GM19351 (cell line): ENCODE data around the gene INA.
"Not testable (repeated sequence)": the region's sequence is repeated elsewhere in the genome, so short reads cannot be mapped to it uniquely, and the experiment has no call there.

Experiments
- ATAC-seq: cut with Tn5 transposase; IDR thresholded peaks from one replicate; pipeline ENCODE4 v1.9.1; 2021; ENCODE audit warnings: mild to moderate bottlenecking, moderate library complexity; ENCODE audit not compliant: unreplicated experiment

INA gene

DNA sequence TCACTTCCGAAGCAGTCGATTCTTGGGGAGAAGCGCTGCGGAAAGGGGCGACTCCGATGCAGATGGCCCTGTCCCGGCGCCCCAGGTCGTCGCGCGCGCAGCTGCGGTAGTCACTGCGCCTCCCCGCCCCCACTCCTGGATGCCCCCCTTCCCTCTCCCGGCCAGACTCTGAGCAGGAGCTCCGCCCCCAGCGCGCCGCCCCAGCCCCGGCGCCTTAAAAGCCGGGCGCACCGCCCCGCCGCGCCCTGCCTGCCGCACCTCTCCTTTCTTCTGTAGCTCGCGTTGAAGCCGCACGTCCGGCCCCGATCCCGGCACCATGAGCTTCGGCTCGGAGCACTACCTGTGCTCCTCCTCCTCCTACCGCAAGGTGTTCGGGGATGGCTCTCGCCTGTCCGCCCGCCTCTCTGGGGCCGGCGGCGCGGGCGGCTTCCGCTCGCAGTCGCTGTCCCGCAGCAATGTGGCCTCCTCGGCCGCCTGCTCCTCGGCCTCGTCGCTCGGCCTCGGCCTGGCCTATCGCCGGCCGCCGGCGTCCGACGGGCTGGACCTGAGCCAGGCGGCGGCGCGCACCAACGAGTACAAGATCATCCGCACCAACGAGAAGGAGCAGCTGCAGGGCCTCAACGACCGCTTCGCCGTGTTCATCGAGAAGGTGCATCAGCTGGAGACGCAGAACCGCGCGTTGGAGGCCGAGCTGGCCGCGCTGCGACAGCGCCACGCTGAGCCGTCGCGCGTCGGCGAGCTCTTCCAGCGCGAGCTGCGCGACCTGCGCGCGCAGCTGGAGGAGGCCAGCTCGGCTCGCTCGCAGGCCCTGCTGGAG, at the start of gene INA:
TSS of gene INA (plus strand) at position 243 of the 817 bp plus-strand sequence. CDS start at position 317, 74 bp downstream.
- no peak for ATAC-seq

DNA sequence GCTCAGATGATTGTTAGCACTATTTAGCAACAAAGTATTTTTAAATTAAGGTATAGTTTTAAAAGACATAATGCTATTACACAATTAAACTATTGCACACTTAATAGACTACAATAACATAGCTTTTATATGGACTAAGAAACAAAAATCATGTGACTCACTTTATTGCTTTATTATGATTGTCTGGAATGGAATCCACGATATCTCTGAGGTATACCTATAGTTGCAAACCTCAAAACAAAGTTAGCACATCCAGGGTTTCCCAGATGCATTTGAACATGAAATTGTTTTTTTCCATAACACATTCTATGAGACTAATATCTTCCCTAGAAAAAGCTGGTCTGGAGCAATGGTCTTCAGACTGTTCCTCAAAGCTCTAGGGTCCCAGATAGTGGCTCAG, 49.5 kb upstream of the INA start:
- ATAC-seq = no peak

DNA sequence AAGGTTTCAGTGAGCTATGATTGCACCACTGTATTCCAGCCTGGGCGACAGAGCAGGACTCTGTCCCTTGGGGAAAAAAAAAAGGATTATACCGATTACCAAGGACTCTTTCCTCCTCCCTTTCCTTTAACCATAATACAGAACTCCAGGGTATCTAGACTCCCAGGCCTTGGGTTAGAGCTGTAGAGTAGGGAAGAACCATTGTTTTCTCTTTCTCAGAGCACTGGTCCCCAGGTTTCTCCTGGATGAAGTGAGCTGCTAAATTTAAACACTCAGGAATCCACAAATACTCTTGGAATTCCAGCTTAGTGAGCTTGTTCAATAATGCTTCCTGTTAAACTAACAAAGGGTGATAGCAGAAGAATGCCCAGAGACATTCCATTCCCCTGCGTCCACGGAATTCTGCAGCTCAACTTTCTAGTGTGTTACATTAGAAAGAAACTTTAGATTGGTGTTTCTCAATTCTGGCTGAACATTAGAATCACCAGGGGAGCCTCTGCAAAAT, 45.8 kb upstream of the INA start:
- ATAC-seq = no peak

DNA sequence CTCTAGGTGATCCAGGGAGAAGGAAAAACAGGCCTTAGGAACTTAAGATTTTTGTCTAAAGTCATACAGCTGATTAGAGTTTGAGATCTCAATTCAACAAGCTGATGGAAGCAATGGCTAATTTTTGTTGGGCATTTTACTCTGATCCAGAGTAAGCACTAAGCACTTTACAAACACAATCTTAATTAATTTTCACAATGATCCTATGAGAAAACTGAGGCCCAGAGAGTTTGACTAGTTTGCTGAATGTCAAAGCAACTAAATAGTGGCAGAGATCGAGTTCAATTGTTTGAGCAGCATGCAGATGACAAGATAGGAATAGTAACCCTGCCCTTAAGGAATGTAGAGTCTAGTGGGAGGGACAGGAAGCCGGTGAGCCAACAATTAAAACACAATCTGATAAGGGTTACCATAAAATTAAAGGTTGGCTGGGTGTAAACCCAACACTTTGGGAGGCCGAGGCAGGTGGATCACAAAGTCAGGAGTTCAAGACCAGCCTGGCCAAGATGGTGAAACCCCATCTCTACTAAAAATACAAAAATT, 44.7 kb upstream of the INA start:
- no peak for ATAC-seq

DNA sequence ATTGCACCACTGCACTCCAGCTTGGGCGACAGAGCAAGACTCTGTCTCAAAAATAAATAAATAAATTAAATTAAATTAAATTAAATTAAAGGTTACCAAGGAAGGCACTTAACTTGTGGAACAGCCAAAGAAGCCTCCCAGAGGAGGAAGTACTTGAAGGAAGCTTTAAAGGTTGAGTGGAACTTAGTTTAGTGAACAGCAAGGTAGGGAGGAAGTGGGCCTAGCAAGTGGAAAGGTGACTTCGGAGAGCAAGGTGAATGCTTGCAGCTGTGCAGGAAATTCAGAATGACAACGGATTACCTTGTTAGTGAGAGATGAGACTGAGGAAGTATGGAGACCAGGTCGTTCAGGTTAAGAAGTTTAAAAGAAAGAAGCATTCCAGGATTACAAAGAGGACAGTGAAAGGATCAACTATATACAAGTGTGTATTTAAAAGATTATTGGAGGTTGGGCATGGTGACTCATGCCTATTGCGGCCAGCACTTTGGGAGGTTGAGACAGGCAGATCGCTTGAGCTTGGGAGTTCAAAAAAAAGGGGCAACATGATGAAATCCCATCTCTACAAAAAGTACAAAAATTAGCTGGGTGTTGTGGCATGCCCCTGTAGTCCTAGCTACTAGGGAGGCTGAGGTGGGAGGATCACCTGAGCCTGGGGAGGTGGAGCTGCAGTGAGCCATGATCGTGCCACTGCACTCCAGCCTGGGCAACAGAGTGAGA, 44.0 kb upstream of the INA start:
- no peak for ATAC-seq

DNA sequence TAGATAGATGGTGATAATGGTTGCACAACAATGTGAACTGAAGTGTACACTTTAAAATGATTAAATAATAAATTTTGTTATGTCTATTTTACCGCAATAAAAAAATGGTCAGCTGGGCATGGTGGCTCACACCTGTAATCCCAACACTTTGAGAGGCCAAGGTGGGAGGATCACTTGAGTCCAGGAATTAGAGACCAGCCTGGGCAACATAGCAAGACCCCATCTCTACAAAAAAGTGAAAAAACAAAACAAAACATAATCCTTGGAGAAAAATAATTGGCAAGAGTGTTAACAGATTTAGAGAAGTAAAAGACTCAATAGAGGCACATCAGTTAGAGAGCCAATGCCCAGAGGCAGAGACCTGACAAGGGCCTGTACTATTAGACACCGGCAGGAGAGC, 41.2 kb upstream of the INA start:
- ATAC-seq = no peak

DNA sequence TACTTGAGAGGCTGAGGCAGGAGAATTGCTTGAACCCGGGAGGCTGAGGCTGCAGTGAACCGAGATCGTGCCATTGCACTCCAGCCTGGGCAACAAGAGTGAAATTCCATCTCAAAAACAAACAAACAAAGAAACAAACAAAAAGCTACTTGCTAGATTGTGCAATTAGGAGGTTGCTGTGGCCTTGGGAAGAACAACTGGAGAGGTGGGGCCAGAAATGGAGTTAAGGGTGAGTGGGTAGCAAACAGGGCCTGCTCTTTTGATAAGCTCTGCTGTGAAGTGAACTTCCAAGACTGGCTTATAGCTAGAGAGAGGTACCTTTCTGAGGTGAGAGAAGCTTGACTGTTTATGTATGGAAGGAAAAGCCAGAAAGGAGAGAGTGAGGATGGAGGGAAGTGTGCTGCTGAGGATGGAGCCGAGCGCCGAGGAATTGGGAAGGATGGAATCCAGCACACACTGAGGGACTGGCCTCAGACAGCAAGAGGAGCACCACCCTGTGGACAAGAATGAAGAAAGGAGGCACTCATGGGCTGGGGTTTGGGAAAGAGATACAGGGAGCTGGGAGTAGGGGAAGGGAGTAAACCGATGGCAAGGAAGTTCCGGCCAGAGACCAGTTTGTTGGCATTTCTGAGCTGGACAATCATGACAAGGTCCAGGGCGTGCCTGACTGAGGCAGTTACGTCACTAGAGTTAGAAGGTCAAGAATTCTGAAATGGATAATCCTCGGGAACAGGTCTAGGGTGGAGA, 38.3 kb upstream of the INA start:
- no peak for ATAC-seq

DNA sequence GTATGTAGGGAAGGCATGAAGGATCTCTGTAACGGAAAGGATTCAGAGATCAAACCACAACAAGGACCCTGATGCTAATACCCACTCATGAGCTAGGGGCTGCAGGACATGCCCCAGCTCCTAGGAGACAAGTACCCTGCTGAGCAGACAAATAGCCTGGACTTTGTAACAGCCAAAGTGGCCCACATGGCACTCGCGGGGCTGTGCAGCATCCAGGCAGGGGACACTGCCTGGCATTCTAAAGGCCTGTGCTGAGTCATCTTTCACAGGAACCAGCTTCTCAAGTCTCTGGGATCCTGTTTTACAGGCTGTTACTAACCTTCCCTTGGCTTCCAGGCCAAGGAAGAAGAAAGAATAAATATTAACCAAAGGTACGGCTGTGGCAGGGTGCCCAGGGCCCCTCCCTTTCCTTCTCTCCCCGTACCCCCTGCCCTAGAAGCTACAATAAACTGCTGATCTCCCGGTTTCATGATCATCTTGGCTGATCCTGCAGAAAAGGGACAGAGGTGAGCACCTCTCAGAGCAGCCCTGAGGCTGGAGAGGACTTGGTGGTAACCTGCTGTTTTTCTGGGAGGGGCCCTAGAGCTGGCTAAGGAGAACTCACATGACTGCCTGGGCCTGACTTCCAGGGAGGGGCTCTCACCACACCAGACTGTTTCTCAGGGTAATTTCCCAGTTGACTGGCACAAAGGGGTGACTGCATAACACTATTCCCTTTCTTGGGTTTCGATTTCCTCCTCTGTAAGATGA, 35.5 kb upstream of the INA start:
- no peak for ATAC-seq

DNA sequence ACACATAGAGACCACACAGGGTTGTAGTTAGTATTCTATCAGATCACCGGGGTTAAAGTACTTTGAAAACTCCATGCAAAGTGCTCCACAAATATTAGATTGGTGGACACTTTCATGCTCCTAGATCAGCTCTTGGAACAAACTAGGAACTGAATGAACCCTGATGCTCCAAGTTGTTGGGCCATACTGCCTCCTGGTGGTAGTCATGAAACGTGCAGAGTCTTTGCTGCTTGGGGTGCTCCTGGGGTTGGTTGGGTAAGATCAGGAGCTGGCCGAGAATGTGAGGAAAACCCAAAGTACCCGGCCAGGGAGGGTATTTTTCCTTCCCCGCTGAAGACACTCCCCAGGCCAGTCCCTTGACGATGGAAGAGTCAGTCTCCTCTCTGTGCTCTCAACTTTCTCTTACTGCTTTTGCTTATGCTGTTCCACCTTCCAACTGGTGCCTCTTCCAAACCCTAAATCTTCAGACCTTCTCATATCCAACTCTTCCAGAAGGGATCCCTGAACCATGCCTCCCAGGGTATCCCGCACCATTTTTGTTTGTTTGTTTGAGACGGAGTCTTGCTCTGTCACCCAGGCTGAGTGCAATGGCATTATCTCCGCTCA, 32.2 kb upstream of the INA start:
- no peak for ATAC-seq

DNA sequence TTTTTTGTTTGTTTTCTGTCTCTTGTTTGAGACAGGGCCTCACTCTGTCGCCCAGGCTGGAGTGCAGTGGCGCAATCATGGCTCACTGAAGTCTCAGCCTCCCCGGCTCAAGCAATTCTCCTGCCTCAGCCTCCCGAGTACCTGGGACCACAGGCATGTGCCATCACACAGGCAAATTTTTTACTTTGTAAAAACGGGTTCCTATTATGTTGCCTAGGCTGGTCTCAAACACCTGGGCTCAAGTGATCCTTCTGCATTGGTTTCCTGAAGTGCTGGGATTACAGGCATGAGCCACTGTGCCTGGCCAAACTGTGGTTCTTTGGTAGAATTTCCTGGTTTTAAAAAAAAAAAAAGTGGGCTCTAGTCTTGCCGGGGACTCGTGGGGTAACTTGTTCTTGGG, 31.4 kb upstream of the INA start, which contains the start of gene RPEL1:
TSS of gene RPEL1 (plus strand) at position 301 of the 400 bp plus-strand sequence. CDS start 110 bp downstream, outside the sequence.
- not testable (repeated sequence) for ATAC-seq

DNA sequence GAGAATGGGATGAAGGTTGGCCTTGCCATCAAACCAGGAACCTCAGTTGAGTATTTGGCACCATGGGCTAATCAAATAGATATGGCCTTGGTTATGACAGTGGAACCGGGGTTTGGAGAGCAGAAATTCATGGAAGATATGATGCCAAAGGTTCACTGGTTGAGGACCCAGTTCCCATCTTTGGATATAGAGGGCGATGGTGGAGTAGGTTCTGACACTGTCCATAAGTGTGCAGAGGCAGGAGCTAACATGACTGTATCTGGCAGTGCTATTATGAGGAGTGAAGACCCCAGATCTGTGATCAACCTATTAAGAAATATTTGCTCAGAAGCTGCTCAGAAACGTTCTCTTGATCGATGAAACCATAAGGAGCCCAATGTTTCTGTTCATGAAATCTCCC, 30.6 kb upstream of the INA start:
- no peak for ATAC-seq

DNA sequence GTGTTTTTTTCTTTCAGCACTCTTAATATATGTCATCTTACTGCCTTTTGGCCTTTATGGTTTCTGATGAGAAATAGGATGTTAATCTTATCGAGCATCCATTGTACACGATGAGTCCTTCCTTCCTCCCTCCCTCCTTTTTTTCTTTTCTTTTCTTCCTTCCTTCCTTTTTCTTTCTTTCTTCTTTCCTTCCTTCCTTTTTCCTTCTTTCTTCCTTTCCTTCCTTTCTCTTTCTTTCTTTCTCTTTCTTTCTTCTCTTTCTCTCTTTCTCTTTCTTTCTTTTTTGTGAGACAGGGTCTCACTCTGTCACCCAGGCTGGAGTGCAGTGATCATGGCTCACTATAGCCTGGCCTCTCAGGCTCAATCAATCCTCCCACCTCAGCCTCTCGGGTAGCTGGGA, 22.8 kb upstream of the INA start:
- ATAC-seq = no peak

DNA sequence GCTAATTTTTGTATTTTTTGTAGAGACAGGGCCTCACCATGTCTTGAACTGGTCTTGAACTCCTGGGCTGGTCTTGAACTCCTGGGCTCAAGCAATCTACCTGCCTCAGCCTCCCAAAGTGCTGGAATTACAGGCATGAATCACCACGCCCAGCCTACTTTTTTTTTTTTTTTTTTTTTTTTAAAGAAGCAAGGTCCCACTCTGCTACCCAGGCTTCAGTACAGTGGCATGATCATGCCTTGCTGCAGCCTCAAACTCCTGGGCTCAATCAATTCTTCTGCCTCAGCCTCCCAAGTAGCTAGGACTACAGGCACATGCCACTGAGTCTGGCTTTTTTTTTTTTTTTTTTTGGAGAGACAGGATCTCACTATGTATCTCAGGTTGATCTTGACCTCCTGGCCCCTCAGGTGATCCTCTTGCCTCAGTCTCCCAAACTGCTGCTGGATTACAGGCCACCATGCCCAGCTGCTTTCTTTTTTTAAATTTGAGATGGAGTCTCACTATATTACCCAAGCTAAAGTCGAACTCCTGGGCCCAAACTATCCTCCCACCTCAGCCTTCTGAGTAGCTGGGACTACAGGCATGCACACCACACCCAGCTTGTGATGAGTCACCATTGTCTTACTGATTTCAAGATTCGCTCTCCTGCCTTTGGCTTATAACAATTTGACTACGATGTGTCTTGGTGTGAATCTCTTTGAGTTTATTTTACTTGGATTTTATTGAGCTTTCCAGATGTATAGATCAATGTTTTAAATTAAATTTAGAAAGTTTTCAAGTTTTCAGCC, 22.2 kb upstream of the INA start:
- no peak for ATAC-seq

DNA sequence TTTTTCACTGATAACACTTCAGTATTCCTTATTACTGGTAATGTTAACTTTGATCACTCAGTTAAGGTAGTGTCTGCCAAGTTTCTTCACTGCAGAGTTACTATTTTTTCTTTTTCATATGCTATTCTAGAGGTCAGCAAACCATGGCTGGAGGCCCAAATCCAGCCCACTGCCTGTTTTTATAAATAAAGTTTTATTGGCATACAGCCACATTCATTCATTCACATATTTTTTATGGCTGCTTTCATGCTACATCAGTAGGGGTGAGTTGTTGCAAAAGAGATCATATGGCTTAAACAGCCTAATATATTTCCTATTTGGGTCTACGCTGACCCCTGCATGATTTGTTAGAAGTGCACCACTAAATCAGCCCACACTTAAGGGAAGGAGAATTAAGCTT, 20.3 kb upstream of the INA start:
- ATAC-seq = no peak

DNA sequence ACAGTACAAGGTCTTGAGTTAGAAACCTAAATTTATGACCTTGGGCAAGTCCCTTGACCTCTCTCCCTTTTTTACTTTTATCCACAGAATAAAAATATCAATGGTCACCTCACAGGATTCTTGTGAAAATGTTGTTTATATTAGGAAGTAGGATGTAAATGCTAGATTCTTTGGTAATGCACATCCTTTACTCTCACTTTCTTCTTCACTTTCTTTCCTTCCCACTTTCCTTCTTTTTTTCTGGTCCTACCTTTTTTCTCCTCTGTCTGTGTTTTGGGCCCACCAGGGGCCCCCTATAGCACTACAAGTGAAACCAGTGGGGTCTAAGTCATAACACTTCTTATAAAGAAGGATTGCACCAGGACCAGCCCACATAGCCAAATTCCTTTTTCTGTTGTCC, 19.1 kb upstream of the INA start:
- no peak for ATAC-seq

DNA sequence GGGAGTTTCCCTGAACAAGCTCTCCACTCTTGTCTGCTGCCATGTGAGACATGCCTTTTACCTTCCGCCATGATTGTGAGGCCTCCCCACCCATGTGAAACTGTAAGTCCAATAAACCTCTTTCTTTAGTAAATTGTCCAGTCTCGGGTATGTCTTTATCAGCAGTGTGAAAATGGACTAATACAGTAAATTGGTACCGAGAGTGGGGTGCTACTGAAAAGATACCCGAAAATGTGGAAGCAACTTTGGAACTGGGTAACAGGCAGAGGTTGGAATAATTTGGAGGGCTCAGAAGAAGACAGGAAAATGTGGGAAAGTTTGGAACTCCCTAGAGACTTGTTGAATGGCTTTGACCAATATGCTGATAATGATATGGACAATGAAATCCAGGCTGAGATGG, 18.0 kb upstream of the INA start:
- ATAC-seq = not testable (repeated sequence)

DNA sequence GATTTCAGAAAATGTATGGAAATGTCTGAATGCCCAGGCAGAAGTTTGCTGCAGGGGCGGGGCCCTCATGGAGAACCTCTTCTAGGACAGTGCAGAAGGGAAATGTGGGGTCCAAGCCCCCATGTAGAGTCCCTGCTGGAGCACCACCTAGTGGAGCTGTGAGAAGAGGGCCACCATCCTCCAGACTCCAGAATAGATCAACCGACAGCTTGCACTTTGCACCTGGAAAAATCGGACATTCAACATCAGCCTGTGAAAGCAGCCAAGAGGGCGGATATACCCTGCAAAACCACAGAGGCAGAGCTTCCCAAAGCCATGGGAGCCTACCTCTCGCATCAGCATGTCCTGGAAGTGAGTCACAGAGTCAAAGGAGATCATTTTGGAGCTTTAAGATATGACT, 16.9 kb upstream of the INA start:
- ATAC-seq = no peak

DNA sequence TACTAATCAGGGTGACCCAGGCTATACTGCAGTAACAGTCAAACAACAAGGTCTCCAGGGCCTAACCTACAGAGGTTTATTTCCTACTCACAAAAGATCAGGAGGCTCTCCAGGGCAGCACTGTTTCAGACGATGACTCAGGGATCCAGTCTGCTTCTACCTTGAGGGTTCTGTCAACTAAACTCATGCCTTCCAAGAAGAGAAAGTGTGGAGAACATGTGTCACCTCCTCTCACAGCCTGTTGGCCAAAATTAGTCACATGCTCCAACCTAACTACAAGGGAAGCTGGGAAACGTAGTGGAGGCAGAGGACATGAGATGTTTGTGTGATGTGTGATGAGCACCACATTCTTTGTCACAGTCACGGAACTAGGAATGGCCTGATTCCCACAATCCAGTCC, 14.7 kb upstream of the INA start:
- ATAC-seq = no peak

DNA sequence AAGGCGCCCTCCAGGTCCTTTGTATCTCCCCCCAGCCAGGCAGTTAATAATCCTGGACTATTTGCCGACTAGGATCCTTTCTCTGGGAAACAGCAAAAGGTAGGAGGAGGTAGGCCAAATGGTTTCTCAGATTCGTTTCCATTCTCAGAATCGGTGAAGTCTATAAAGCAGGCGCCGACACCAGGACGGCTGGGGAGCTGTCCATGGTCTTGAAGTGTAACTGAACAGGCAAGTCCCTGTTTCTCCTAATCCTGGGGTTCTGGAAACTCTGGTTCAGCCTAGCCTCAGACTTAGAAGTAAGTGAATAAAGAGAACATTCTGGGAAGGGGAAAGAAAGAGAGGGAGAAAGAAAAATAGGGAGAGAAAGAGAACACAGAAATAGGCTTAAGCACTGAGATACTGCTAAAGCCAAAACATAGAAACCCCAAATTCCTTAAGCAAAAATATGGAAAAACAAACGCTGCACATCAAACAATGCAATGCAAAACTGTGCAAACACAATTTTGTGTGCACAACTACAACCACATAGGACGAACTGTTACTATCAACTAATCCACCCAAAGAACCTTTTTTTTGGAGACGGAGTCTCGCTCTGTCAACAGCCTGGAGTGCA, 11.1 kb upstream of the INA start:
- no peak for ATAC-seq
